ENCODE data around the gene KIF5A.

The KIF5A gene

GRCh38 chr12:57593187-57593586 is 43.3 kb downstream of the KIF5A start:
- no peak overlapping the region for H3K9ac ChIP-seq (ENCODE audit: low read depth, low read length)
- H3K36me3 ChIP-seq (ENCODE audit: control insufficient read depth, insufficient read depth, low read length) = no peaks in the 10 kb centered on the region
- no peak overlapping the region for H3K4me3 ChIP-seq (ENCODE audit: low read depth, low read length)
- no peaks in the 10 kb centered on the region for H3K9me3 ChIP-seq (ENCODE audit: control insufficient read depth, insufficient read depth, low read length)
- peaks cover 1% of the 10 kb centered on the region for H3K27me3 ChIP-seq (ENCODE audit: control insufficient read depth, insufficient read depth, low read length)
- H3K4me1 ChIP-seq (ENCODE audit: control insufficient read depth, insufficient read depth, low read length) = peaks cover 4% of the 10 kb centered on the region

DNA sequence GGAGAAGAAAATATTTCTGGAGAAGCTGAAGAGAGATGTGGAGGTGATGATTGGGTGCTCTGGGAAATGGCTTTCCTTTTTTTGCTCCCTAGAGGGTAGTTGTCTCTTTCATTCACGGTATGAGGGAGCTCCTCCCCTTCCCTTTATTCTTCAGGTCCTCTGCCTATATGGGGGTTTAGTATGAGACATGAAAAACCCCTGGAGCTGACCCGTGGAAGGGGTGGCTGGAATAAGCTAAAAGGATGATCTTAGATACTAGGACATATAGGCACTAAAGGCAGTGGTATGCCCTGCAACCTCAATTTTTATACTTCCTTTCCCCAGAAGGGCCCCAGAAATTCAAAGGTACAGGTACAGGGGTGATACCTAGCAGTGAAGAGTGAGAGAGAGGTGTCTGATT is 50.6 kb downstream of the KIF5A start:
- Histone ChIP-seq H3K9me3 (ENCODE audit: control insufficient read depth, insufficient read depth, low read length) (no peaks in the 10 kb centered on the region), H3K4me3 (ENCODE audit: low read depth, low read length) (no peak overlapping the region), H3K36me3 (ENCODE audit: control insufficient read depth, insufficient read depth, low read length) (peaks cover 21% of the 10 kb centered on the region), H3K9ac (ENCODE audit: low read depth, low read length) (no peak overlapping the region), H3K4me1 (ENCODE audit: control insufficient read depth, insufficient read depth, low read length) (peaks cover 10% of the 10 kb centered on the region), H3K27me3 (ENCODE audit: control insufficient read depth, insufficient read depth, low read length) (no peaks in the 10 kb centered on the region)

DNA sequence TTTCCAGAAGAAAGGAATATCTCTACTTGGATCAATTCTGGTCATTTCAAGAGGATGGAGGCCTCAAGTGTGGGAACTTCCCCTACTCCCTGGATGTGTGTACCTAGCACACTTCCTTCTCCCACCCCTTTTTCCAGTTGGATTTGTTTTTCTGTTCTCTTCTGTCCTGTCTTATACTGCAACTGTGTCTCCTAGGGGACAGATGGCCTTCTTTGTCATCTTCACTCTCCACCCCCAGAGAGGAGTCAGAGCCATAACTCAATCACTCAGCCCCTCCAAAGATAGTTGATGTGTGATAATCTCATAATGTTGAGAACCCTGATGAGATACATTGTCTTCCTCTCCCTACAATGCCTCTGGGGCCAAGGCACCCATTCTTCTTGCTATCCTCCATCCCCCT is 52.7 kb downstream of the KIF5A start:
- H3K36me3 ChIP-seq (ENCODE audit: control insufficient read depth, insufficient read depth, low read length) = peaks cover 21% of the 10 kb centered on the region
- no peaks in the 10 kb centered on the region for H3K9me3 ChIP-seq (ENCODE audit: control insufficient read depth, insufficient read depth, low read length)
- H3K27me3 ChIP-seq (ENCODE audit: control insufficient read depth, insufficient read depth, low read length) = no peaks in the 10 kb centered on the region
- H3K9ac ChIP-seq (ENCODE audit: low read depth, low read length) = no peak overlapping the region
- H3K4me3 ChIP-seq (ENCODE audit: low read depth, low read length) = no peak overlapping the region
- peaks cover 10% of the 10 kb centered on the region for H3K4me1 ChIP-seq (ENCODE audit: control insufficient read depth, insufficient read depth, low read length)

DNA sequence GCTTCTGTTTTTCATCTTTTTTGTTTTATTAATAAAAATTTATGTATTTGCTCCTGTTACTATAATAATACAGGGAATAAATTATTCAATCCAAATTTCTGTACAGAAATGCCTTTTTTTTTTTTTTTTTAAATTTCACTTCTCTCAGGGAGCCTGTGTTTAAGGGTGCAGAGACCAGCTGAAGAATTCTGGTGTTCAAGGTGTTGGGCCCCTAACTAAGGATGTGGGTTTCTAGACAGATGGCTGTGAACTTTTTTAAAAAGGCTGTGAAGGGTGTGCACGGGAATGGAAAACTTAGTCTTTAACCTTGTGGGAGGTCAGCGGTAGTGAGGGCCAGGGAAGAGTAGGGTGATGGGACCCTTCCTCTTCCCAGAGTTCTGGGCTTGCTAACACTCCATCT is 53.5 kb downstream of the KIF5A start:
- Histone ChIP-seq H3K9ac (ENCODE audit: low read depth, low read length) (no peak overlapping the region), H3K27me3 (ENCODE audit: control insufficient read depth, insufficient read depth, low read length) (peaks cover 4% of the 10 kb centered on the region), H3K36me3 (ENCODE audit: control insufficient read depth, insufficient read depth, low read length) (peaks cover 21% of the 10 kb centered on the region), H3K4me3 (ENCODE audit: low read depth, low read length) (peak overlapping the region; percentile 86), H3K4me1 (ENCODE audit: control insufficient read depth, insufficient read depth, low read length) (peaks cover 10% of the 10 kb centered on the region), H3K9me3 (ENCODE audit: control insufficient read depth, insufficient read depth, low read length) (no peaks in the 10 kb centered on the region)

DNA sequence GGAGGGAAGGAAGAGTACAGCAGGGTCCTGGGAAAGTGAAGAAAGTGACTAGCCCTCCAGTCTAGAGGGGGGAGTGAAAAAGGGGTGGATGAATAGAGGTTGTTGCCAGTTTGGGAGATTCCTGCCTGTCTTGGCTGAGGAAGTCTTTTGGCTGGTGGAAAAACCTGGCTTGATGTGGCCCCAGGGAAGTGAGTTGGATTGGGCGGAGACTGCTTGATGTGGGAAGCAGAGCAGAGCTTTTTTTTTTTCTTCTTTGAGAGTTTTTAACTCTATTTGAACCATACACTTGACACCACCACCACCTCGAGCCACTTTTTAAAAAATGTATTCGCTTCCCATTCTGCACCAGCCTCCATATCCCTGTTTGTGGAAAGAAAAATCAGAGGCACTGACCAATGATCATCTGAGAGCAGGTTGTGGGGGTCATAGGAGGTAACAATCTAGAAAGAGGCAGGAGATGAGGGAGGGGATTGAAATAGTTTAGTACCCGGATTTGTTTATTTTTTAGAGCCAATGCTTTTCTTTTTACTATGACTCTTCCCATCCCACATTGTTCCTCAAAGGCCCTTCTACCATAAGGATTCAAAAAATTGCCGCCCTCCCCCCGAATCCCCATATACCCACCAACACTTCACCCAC is 54.1 kb downstream of the KIF5A start:
- Histone ChIP-seq H3K4me1 (ENCODE audit: control insufficient read depth, insufficient read depth, low read length) (peaks cover 16% of the 10 kb centered on the region), H3K9me3 (ENCODE audit: control insufficient read depth, insufficient read depth, low read length) (no peaks in the 10 kb centered on the region), H3K36me3 (ENCODE audit: control insufficient read depth, insufficient read depth, low read length) (peaks cover 18% of the 10 kb centered on the region), H3K27me3 (ENCODE audit: control insufficient read depth, insufficient read depth, low read length) (peaks cover 5% of the 10 kb centered on the region), H3K4me3 (ENCODE audit: low read depth, low read length) (peak overlapping the region; percentile 86), H3K9ac (ENCODE audit: low read depth, low read length) (peak overlapping the region; percentile 74)

DNA sequence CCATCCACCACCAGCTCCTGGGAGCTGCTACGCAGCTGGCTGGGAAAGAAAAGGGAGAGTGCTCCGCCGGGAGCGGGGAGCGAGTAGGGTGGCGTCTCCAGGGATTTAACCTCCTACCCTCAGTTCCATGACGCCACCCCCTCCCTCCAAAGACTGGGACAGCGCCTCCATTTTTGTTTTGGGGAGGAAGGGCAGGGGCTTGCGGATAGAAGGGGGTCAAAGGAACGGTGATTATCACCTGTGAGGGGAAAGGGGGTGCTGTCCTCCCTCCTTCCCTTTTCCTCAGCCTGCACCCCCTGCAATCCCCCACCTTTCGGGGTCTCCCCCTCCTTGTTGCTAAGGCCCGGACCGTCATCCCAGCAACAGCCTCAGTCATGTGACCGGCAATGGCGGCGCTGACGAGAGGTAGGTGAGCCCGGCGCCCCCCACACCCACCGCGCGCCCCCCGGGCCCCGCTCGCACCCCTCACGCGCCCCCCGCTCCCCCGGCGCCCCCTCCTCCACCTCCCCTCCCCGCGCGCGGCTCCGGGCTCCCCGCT is 54.7 kb downstream of the KIF5A start, which contains the start of gene DTX3:
Gene DTX3, plus strand, starts transcription at position 371 of the 538 bp plus-strand sequence. CDS start 1,694 bp downstream, outside the sequence.
- H3K36me3 ChIP-seq (ENCODE audit: control insufficient read depth, insufficient read depth, low read length) = peaks cover 12% of the 10 kb centered on the region
- peak within 1 kb of the TSS; percentile 87 for H3K4me3 ChIP-seq (ENCODE audit: low read depth, low read length)
- H3K4me1 ChIP-seq (ENCODE audit: control insufficient read depth, insufficient read depth, low read length) = peaks cover 17% of the 10 kb centered on the region
- no peaks in the 10 kb centered on the region for H3K9me3 ChIP-seq (ENCODE audit: control insufficient read depth, insufficient read depth, low read length)
- H3K27me3 ChIP-seq (ENCODE audit: control insufficient read depth, insufficient read depth, low read length) = peaks cover 5% of the 10 kb centered on the region
- peak within 1 kb of the TSS; percentile 74 for H3K9ac ChIP-seq (ENCODE audit: low read depth, low read length)

- Histone ChIP-seq H3K9ac (ENCODE audit: low read depth, low read length) (peak overlapping the region; percentile 47), H3K4me3 (ENCODE audit: low read depth, low read length) (peak overlapping the region; percentile 87), H3K9me3 (ENCODE audit: control insufficient read depth, insufficient read depth, low read length) (no peaks in the 10 kb centered on the region), H3K27me3 (ENCODE audit: control insufficient read depth, insufficient read depth, low read length) (peaks cover 5% of the 10 kb centered on the region), H3K36me3 (ENCODE audit: control insufficient read depth, insufficient read depth, low read length) (peaks cover 12% of the 10 kb centered on the region), H3K4me1 (ENCODE audit: control insufficient read depth, insufficient read depth, low read length) (peaks cover 17% of the 10 kb centered on the region)
Measured at GRCh38 chr12:57604992-57605810, 55.4 kb downstream of the KIF5A start.

DNA sequence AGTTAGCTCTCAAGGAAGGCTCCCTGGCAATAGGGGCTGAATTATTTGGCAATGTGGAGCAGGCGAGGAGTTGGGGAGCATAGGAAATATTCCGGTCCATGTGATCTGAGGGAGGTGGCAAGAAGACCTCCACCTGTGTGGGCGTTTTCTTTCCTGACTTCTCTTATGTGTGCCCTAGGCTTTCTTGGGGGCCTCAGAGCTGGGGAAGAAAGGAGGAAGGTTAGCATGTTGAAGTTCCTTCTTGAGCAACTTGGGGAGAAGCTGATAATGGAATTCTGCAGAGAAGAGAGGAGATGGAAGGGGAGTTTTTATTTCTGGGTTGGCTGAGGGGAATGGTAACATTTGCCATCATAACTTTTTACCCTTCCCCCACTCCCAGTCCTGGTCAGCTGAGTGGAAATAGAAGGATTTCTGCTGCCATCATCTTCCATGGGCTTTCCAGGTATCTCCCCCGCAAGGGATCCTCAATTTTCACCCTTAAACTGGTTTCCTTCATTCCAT is 56.0 kb downstream of the KIF5A start:
- peak overlapping the region; percentile 87 for H3K4me3 ChIP-seq (ENCODE audit: low read depth, low read length)
- H3K4me1 ChIP-seq (ENCODE audit: control insufficient read depth, insufficient read depth, low read length) = peaks cover 17% of the 10 kb centered on the region
- peaks cover 9% of the 10 kb centered on the region for H3K27me3 ChIP-seq (ENCODE audit: control insufficient read depth, insufficient read depth, low read length)
- no peaks in the 10 kb centered on the region for H3K9me3 ChIP-seq (ENCODE audit: control insufficient read depth, insufficient read depth, low read length)
- no peak overlapping the region for H3K9ac ChIP-seq (ENCODE audit: low read depth, low read length)
- H3K36me3 ChIP-seq (ENCODE audit: control insufficient read depth, insufficient read depth, low read length) = peaks cover 10% of the 10 kb centered on the region

DNA sequence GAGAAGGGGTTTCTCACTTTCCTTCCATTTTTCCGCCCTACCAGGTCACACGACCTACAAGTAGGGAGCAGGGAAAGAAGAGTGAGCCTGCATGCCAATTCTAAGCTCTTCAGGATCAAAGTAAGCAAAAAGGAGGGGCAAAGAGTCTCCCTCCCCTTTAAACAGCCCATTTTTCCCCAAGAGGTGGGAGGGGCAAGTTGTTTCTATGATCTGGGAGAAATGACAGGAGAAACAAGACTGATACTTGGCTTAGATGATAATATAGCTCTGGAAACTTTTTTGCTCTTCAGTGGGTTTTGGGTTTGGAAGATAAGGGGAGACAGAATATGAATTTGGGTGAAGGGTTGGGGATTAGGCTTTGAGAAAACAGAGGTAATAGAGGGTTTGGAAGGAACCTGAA is 56.6 kb downstream of the KIF5A start:
- no peak overlapping the region for H3K4me3 ChIP-seq (ENCODE audit: low read depth, low read length)
- peaks cover 9% of the 10 kb centered on the region for H3K36me3 ChIP-seq (ENCODE audit: control insufficient read depth, insufficient read depth, low read length)
- H3K9me3 ChIP-seq (ENCODE audit: control insufficient read depth, insufficient read depth, low read length) = no peaks in the 10 kb centered on the region
- peaks cover 17% of the 10 kb centered on the region for H3K4me1 ChIP-seq (ENCODE audit: control insufficient read depth, insufficient read depth, low read length)
- H3K9ac ChIP-seq (ENCODE audit: low read depth, low read length) = no peak overlapping the region
- peaks cover 9% of the 10 kb centered on the region for H3K27me3 ChIP-seq (ENCODE audit: control insufficient read depth, insufficient read depth, low read length)

DNA sequence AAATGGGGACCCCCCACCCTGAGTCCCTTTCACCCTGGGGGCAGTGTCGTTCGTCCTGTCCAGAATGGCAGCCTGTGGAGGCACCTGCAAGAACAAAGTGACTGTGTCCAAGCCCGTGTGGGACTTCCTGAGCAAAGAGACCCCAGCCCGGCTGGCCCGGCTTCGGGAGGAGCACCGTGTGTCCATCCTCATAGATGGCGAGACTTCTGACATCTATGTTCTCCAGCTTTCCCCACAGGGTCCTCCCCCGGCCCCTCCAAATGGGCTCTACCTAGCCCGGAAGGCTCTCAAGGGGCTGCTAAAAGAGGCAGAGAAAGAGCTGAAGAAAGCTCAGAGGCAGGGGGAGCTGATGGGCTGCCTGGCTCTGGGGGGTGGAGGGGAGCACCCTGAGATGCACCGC is 57.0 kb downstream of the KIF5A start:
- Histone ChIP-seq H3K9ac (ENCODE audit: low read depth, low read length) (no peak overlapping the region), H3K4me1 (ENCODE audit: control insufficient read depth, insufficient read depth, low read length) (peaks cover 17% of the 10 kb centered on the region), H3K4me3 (ENCODE audit: low read depth, low read length) (no peak overlapping the region), H3K9me3 (ENCODE audit: control insufficient read depth, insufficient read depth, low read length) (no peaks in the 10 kb centered on the region), H3K36me3 (ENCODE audit: control insufficient read depth, insufficient read depth, low read length) (peaks cover 9% of the 10 kb centered on the region), H3K27me3 (ENCODE audit: control insufficient read depth, insufficient read depth, low read length) (peaks cover 9% of the 10 kb centered on the region)

- H3K4me1 ChIP-seq (ENCODE audit: control insufficient read depth, insufficient read depth, low read length) = peaks cover 17% of the 10 kb centered on the region
Measured at GRCh38 chr12:57607958-57608663, 58.3 kb downstream of the KIF5A start.

More at GRCh38 chr12:57607958-57608663, 58.3 kb downstream of the KIF5A start:
- Histone ChIP-seq H3K27me3 (ENCODE audit: control insufficient read depth, insufficient read depth, low read length) (peaks cover 22% of the 10 kb centered on the region), H3K36me3 (ENCODE audit: control insufficient read depth, insufficient read depth, low read length) (peaks cover 5% of the 10 kb centered on the region), H3K9ac (ENCODE audit: low read depth, low read length) (no peak overlapping the region), H3K4me3 (ENCODE audit: low read depth, low read length) (no peak overlapping the region), H3K9me3 (ENCODE audit: control insufficient read depth, insufficient read depth, low read length) (no peaks in the 10 kb centered on the region)
